Measurements from ENCODE around the gene RNASE2.

DNA sequence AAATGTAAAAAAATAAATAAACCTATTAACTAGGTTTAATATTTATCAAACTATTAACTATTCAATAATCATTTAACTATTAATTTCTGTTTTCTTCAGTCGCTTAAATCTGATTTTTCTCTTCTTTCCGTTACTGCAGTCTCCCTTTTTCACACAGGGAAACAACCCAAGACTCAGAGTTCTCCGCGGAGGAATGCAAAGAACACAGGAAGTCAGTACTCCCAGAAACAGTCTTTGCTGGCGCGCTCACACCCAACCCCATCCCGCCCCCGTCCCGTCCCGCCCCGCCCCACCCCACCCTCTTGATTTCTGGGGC, 34.1 kb downstream of the RNASE2 start:
- TF ChIP-seq, protein P1, sequence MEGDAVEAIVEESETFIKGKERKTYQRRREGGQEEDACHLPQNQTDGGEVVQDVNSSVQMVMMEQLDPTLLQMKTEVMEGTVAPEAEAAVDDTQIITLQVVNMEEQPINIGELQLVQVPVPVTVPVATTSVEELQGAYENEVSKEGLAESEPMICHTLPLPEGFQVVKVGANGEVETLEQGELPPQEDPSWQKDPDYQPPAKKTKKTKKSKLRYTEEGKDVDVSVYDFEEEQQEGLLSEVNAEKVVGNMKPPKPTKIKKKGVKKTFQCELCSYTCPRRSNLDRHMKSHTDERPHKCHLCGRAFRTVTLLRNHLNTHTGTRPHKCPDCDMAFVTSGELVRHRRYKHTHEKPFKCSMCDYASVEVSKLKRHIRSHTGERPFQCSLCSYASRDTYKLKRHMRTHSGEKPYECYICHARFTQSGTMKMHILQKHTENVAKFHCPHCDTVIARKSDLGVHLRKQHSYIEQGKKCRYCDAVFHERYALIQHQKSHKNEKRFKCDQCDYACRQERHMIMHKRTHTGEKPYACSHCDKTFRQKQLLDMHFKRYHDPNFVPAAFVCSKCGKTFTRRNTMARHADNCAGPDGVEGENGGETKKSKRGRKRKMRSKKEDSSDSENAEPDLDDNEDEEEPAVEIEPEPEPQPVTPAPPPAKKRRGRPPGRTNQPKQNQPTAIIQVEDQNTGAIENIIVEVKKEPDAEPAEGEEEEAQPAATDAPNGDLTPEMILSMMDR (IDR thresholded peaks at IDR 0.05): no peak
- no peak for TF ChIP-seq POLR2A (IDR thresholded peaks at IDR 0.05)

All from right lobe of liver (tissue), 4 donors.